HG03066 (cell line): Measurements from ENCODE around the gene TMEM100.
A peak's percentile ranks its signal among the peaks of the same experiment; 100 is the strongest.

Source experiments
- ATAC-seq: cut with Tn5 transposase; IDR thresholded peaks from one replicate; pipeline ENCODE4 v1.9.1; 2021; ENCODE audit warnings: low read depth; ENCODE audit not compliant: unreplicated experiment

Gene TMEM100

DNA sequence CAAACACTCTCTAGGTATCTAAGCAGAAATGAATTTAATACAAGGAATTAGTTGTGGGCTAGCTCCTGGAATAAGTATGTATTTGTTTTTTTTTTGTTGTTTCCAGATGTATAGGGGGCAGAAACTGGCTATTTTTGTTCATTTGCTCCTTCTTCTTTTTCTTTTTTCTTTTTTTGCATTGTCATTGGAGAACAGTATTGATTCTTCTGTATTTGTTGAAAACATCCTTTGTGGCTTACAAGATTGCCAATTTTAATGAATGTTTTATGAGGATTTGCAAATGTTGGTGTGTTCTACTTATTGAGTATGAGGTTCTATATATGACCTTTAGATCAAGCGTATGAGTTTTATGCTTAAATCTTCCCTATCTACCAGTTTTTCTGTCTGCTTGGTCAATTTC is 22.6 kb upstream of the TMEM100 start:
- no peak for ATAC-seq

DNA sequence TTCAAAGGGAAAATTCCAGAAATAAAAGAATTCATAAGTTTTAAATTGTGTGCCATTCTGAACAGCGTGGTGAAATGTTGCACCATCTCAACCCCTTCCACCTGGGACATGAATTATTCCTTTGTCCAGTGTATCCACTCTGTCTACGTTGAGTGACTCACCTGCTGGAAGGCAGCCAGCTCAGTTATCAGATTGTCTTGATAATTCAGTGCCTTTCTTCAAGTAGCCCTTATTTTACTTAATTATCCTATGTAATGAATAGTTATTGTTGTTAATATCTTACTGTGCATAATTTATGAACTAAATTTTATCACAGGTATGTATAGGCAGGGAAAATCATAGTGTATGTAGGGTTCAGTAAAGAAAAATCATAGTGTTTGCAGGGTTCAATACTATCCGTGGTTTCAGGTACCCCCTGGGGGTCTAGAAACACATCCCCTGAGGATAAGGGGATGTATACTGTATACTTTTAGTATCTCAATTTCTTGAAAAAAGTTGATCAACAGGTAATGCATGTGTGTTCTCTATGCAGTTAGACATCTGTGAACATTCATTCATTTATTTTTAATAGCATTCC is 20.5 kb upstream of the TMEM100 start:
- peak; percentile 30 for ATAC-seq

DNA sequence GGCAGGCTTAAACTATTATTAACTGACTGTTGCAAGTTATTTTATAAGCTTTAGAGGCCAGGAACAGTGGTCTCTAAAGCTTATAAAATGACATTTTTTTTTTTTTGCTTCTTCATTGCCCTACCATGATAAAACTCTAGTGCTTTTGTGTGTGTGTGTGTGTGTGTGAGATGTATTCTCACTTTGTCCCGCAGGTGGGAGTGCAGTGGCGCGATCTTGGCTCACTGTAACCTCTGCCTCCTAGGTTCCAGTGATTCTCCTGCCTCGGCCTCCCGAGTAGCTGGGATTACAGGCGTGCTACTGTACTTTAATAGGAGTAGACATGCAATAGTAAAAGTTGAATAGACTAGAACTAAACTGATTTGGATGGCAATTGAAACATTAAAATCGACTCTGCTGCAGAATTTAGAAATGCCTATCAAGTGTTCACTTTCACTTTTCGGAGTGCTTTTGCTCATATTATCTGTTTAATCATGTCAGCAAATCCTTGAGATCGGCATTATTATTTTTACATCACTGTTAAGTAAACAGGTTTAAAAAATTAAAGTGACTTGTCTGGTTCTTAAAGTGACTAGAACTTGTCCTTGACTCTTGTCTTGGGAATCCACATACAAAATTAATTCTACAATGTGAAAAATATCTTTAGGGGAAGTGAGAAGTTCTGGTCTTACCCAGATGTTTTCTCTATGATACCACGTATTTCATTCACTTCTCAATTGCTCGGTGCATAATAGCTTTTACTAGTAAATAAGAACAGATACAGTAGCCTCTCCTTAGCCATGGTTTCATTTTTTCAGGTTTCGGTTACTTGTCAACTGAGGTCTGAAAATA is 19.8 kb upstream of the TMEM100 start:
- ATAC-seq, result peak; percentile 92

DNA sequence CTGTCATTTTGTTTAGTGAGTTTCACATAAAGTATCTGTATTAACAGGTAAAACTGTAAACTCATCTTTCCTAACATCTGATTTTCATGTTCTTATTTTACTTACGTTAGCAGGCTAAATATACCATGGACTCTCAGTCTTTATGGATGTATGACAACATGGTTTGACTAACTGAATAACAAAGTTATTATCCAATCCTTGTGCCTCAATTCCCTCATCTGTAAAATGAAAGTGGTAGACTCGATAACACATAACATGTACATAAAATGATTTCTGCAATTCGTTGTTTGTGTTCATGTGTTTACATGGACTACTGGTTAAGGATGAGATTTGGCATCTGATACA is 18.7 kb upstream of the TMEM100 start:
- ATAC-seq, result no peak

DNA sequence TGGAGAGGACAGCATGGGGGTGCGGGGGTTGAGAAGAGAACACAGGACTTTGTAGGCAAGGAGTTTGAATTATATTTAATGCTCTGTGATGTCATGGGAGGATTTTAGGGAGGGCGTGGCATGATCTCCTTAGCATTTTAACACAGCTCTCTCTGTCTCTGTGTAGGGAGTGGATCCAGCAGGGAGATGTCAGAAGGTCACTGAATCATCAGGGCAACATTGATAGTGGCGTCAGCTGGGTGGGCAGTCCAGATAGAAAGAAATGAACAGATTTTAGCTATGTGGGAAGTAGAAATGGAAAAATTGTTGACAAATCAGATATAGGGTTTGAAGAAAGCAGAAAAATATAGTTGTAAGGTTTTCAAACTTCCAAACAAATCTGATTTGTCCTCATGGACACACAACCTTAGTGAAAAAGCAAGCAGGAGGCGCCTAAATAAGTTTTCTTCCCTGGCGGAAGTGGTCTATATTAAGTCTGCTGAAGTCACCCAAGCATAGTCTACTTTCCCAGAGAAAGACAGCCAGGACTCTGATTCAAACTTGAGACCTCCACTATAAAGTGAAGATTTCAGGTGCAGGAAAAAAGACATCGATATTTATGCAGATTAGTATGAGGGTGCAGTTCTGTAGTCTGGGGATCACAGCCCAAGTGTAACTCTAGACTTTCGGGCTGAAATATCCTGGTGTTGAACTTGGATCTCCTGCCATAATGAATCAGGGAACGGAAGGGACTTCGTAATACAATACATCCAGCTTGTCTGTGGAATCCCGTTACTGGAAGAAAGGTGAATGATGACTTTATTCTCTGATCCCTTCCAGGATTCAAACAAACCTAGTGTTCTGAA is 18.1 kb upstream of the TMEM100 start:
- no peak for ATAC-seq

DNA sequence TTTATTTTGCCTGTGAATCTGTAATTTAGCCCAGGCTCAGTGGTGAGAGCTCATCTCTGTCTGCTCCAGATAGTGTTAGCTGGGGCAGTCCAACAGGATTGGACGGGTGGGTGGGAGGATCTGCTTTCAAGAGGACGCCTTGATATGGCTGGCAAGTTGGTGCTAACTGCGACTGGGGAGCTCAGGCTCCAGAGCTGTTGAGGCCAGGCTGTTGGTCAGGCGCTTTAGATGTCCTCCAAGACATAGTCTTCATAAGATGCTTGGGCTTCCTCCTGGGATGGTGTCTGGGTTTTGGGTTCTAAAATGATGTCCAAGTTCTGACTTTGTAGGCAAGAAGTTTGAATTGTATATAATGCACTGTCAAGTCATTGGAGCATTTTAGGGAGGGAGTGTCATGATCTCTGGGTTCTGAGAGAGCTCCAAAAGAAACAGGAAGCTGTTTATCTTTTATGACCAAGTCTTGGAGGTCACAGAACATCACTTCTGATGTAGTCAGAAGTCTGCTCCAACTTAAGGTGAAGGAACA is 15.4 kb upstream of the TMEM100 start:
- no peak for ATAC-seq

DNA sequence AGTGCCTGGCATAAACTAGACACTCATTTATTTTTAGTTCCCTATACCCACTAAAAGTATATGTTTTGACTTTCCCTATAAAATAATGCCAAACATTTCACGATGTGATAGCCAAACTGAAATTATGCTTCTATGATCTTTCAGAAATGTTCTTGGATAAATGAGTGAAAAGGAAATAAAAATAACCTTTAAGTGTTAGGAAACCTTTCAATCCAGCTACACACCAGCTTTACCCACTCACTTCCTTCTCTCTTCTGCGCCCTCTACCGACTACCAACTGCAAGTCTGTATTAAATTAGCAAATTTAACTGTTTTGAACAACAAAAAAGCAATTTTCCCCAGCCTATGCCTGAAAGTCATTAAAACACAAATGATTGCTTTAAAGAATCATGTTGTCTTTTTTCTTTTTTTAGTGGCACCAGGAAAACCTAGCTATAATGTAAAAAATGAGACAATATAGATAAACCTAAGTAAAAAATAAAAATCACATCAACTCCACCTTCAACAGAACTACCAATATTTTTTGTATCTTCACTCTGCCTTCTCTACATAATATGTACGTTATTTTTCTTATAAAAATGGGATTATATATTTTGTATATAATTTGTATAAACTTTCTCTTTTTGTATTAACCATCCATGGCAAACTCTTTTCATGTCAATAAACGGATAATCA is 13.2 kb upstream of the TMEM100 start:
- no peak for ATAC-seq

DNA sequence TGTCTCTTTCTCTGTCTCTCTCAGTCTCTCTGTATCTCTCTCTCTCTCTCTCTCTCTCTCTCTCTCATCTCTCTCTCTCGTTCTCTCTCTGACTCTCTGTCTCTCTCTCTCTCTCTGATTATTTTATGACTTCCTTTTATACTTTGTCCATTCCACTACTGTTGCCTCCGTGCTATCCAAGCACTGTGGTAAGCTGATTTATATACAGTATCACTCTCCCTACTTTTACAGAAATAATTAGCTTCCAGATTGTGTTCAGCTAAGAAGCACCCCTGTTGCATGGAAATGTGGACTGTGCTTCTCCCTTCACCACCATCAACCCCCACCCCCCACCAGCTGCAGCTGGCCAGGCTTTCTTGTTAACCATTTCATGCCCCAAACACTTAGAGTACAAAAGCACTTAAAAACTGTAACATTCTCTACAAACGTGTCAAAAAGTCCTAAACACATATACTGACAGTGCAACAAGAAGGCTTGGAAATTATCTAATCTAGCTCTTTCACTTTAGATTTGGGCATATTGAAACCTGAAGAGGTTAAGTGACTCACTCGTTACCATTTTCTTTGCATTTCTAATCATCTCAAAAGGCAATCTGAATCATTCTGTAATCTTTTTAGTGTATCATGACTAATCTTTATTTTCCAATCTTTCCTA is 11.6 kb upstream of the TMEM100 start:
- no peak for ATAC-seq

DNA sequence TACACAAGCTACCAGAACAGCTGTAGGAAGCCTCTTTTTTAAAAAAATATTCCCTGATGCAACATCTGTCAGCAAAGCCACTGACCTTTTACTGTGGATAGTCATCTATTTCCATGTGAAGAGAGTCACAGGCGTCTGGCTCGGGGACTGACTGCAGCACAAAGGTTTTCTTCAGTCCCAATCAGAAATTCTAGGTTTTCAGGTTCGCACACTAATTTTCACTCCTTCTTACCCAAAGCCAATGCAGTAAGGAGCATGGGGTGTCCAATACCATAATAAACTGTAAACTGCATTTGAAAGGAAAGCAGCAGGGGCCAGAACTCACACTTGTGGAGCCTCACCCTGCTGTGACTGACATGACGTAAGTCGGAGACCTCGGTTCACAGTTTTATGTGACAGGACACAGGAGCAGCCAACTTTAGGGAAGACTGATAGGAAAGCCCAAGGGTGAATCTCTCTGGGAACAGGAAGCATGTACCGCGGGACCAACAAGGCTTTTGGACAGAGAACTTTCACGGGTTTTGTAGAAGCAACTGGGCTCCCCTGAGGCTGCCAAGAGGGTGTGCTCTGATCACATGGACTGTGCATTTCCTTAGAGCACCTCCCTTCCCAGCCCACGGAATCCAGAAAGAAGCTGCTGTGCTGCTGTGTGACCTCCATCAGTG is 9.1 kb upstream of the TMEM100 start:
- no peak for ATAC-seq

DNA sequence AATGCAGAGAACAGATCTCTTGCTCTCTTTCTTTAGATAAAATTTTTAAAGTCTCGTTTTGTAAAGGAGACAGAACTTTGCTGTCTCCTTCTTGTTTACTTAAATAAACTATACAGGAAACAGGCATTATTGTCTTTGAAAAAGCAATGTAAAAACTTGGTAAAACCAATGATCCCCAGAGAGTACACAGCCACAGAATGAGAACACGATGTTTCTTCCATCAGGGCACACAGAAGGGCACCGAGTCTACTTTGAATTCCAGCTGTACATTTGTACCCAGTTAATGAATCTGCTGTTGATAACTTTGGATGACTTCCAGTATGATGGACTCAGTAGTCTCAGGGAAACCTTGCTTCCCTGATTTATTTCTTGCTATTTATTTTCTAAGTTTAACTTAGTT is 8.1 kb upstream of the TMEM100 start:
- no peak for ATAC-seq

DNA sequence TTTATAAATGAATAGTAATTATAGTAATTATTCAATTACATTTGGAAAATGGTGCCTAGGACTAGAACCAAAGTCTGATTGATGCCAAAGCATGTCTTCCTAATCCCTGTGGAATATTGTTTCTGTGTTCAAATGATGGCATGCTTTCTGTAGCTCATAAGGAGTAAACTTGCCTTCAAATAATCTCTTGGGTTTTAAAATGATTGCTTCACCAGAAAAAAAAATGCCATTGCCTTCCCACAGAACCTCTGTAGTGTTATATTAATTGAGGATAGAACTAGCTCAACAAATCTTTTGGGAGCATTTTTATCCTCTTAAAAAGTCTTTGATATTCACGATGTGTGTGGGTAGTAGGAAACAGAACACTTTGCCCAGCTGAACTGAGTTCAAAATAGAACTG is 7.7 kb upstream of the TMEM100 start:
- no peak for ATAC-seq

DNA sequence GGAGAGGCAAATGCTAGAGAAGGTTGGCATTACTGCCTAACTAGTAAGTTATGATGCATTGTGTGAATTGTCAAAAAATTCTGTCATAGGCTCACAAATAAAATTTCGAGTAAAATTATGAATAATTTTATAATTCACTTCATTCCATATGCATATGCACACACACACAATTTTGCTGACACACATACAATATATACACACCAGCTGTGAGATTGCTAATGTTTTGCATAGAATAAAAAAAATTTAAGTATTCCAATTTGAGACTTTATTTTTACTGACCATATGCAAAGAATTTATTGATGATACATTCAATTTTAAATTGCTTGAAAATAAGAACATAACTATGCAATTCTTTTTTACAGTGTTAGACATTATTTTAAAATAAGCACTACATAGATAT is 6.8 kb upstream of the TMEM100 start:
- ATAC-seq, result no peak

DNA sequence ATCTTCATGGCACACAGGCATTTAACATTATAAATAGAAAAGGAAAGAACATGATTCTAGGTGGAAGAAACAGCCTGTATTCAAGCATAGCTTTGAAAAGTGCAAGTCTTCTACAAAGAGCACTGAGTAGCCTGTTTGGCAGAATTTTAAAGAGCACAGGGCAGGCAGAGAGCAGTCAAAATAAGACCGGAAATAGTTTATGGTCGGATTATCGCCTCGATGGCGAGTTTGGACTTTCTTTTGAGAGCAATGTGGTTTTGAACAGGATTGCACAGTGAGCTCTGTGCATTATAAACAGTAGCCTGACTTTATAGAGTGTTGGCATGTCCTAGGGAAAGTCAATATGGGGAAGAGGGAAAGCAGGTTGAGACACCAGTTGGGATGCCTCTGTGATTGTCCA is 6.2 kb upstream of the TMEM100 start:
- ATAC-seq, result no peak

DNA sequence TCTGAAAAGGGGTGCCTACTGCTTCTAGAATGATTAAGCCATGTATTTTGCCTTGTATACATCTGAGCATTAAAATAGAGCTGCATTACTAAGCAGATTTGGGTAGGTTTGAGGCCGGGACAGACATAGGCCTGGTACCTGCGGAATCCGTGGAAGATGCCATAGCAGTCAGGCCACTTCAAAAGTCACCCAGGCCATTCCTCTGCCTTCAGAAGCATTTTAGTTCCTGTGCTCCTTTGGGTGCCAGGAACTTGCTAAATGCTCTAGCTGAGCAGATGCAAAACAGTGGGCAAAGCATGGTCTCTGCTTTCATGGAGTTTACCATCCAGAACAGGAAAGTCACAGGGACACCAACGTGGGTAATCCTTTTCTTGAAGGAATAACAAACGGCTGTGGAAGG is 5.7 kb upstream of the TMEM100 start:
- ATAC-seq, result no peak

DNA sequence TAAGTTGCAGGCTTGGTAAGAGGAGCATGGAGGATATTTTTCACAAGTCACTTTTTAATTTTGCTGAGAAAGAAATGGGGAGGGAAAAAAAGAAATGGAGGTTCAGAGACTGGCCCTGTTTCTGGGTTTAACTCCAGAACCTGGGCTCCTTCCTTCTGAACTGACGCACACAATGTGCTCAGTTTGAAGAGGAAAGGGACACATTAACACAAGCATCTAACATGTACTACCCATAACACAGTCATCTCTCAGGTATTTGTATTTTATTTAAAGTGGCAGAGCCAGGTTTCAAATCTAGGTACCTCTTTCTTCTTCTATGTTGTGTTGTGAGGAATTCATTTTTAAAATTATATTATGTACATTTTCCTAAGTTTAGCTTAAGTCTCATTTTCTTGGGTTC is 5.3 kb upstream of the TMEM100 start:
- no peak for ATAC-seq

DNA sequence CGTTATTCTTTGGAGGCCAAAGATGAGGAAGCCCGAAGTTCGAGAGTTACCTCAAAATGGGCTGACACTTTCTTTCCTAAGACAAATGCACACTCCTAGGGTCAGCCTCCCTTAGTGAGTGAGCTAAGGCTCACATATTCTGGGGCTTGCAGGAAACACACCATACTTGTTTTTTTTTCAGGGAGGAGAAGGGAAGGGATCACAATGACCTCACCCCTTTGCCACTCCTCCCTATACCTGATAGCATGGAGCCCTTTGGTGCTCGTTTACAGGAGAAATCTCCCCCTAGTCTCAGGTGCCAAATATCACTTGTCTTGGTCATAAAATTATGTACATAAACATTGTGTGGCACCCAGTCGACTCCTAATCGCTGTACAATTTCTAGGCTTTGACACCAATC is 4.6 kb upstream of the TMEM100 start:
- ATAC-seq, result no peak

DNA sequence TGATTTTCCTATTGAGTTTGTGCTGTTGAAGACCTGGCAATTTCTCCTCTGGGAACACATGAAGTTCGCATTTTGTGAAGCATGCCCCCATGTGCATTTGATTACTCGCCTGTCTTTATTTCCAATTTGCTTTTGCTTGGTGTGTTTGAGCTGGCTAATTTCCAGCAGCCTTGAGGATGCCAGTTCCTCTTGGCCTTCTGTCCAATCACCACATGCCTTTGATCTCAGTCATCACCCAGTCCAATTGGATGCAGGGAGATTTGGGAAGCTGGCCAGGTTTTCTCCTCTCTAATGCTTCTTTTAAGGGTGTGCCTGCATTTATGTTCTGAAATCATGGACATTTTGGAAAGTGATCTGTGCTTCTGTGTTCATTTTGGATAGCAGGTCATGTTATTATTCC is 3.8 kb upstream of the TMEM100 start:
- ATAC-seq, result no peak

DNA sequence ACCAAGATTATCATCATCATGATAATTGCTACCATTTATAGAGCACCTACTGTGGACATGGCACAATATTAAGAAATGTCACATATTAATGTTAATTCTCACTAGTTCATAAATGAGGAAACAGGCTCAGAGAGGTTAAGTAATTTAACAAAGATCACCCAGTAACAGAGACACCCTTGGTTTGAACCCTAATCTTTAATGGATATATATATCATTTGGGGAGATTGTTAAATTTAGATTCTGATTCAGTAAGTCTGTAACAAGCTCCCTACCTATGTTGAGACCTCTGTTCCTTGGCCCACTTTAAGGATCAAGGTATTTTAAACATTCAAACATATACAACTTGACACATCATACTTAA is 804 bp upstream of the TMEM100 start:
- no peak for ATAC-seq

DNA sequence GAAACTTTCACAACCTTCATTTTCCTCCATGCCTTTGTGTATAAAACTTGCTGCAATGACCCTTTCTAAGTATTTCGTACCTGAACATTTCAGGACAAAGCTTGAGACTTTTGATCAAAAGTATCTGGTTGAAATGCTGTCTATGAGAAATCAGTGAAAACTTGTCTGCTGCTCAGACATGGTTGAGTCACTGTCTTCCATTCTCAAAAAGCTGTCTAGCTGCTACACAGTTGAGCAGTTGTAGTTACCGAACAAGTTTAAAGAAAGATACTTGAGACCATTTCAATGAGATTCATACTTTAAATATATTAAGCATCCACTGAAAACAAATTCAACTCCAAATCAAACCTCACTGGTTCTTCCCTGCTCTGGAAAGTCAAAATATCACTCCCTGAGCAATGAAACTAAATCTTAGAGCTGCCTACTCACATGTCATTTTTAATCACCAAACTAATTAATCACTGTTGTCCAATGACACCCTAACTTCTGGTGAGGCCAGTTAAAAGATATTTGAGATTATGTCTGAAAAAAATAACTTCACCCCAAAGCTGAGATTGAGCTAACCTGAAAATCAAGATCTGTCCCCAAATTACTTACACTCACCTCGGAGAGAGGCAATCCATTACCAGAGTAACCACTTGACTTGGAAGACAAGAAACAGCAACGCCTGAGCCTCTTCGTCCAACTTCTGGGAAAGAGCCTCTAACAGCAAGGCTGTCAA is 488 bp downstream of the TMEM100 start:
- no peak for ATAC-seq
